NCI-H2171 (cell line): ENCODE data around the gene ARHGDIG.
A peak's percentile ranks its signal among the peaks of the same experiment; 100 is the strongest.

ENCODE experiments used
- DNase-seq: peaks from one replicate; lab custom pipeline; 2025; lab: John Stamatoyannopoulos, UW

ARHGDIG gene

GRCh38 chr16:297832-298231 is 17.4 kb downstream of the ARHGDIG start:
- no peak for DNase-seq

DNA sequence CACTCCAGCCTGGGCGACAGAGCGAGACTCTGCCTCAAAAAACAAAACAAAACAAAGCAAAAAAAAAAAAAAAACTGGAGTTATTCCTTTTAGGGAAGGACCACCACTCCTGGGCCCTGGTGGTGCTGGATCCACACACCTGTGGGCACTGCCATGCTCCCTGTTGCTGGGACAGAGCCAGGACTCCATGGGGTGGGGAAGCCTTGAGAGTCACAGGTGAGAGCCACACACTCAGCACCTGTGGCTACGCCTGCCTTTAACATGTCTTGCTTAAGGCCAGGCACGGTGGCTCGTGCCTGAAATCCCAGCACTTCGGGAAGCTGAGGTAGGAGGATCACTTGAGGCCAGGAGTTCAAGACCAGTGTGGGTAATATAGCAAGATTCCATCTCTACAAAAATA is 20.8 kb downstream of the ARHGDIG start:
- no peak for DNase-seq

DNA sequence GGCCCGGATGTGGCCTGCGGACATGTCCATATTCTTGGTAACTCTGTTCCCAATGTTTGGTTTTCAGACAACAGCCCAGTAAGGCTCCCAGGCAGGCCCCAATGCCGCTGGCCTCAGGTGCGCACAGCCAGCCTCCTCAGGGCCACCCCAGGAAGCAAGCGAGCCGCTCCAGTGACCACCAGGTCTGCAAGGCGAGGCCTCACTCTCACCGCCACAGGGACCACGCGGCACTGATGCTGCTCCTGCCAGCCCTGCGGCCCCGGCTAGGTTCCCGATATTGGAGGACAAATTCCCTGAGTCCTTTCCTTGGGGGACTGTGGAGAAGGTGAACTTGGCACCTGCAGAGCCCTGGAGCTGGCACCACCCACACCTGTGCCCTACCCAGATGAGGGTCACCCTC is 21.6 kb downstream of the ARHGDIG start:
- DNase-seq: no peak

GRCh38 chr16:303760-304505 is 23.5 kb downstream of the ARHGDIG start:
- DNase-seq: no peak

DNA sequence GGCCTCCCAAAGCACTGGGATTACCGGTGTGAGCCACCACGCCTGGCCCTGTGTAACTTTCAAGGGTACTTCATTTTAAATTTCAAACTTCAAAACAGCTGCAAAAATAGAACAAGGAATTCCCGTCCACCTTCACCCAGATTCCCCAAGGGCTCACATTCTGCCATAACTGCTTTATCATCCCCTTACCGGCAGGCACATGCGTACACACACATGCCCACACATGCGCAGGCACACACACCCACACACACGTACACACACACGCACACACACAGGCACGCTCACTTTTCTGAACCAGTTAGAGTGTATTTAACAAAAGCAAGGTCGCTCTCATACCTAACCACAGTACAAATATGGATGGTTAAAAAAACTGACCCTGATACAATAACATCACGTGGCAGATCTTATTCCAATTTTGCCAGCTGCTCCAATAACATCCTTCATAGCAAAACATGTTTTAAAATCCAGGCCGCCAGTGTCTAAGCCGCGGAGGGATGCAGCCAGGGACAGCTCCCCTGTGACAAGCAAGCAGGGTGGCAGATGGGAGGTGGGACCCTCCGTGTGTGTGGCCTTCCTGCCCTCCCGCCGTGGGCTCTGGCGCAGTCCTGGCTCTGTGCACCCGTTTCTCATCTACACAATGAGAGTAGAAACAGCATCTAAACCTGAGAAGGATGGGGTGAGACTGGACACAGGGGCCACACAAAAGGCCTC is 25.7 kb downstream of the ARHGDIG start:
- DNase-seq: peak; percentile 74

GRCh38 chr16:306911-307370 is 26.6 kb downstream of the ARHGDIG start:
- DNase-seq: no peak

DNA sequence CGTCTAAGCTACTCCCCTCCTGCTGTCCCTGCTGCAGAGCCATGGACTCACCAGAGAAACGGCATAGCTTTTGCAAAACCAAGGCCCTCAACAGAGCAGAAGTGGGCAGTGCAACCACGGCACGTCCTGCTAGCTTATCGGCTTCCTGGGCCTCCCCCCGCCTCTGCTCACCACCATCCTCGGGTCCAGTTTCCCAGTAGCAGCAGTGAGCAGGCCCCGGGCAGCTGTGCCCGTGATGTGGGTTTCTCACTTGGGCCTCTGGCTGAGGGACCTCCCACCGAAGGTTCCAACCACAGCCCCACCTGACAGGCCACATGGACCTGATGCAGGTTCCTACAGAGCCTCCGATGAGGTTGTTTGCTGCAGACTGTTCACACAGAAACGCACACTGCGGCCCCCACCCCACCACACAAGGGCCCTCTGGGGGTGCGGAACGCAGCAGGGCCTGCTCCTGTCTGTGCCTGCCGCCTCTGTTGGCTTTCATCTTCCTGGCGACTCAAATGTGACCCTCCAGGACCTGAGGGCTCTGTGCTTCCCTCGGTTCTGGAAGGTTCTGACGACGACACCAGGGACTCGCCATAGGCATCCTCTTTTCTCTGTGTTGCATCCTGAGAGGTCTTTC is 27.4 kb downstream of the ARHGDIG start:
- no peak for DNase-seq

GRCh38 chr16:309476-309875 is 29.1 kb downstream of the ARHGDIG start:
- no peak for DNase-seq

DNA sequence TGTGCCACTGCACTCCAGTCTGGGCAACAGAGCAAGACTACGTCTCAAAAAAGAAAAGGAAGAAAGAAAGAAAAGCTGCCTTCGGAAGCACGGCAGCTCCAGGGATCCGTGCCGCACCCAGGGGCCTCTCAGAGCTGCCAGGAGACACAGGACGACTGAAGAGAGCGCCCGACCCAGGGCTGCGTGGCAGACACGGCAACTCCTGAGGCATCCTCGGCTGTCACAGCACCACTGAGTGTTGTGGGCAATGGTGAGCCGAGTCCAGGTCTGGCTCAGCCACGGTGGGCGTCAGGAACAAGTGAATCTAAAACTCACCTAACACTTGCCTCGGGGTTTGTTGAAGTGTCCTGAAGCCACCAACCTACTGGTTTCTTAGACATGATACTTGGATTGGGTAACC is 31.3 kb downstream of the ARHGDIG start:
- DNase-seq: no peak

- no peak for DNase-seq
Observed at GRCh38 chr16:314351-314750, 34.0 kb downstream of the ARHGDIG start.

- peak; percentile 28 for DNase-seq
Observed at GRCh38 chr16:314795-315299, 34.5 kb downstream of the ARHGDIG start.

GRCh38 chr16:316741-317464 is 36.5 kb downstream of the ARHGDIG start:
- DNase-seq: no peak

DNA sequence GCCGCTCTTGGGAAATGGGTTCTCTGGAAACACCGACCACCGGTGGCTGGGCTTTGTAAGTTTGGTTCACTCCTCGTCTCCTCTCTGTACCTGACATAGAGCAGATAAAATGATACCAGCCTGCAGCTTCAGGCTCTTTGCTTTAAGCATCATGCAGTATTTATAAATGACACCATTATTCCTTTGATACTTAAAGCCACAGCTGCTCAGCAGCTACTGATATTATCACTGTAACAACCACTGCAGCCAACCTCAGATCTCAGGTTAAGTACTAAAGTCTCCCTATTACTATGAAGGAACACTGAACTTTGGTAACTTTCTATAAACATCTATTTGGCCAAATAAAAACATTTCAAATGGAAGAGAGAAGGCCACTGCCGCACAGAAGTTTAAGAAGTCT is 37.2 kb downstream of the ARHGDIG start:
- DNase-seq: no peak

- no peak for DNase-seq
Observed at GRCh38 chr16:318628-319027, 38.2 kb downstream of the ARHGDIG start.

DNA sequence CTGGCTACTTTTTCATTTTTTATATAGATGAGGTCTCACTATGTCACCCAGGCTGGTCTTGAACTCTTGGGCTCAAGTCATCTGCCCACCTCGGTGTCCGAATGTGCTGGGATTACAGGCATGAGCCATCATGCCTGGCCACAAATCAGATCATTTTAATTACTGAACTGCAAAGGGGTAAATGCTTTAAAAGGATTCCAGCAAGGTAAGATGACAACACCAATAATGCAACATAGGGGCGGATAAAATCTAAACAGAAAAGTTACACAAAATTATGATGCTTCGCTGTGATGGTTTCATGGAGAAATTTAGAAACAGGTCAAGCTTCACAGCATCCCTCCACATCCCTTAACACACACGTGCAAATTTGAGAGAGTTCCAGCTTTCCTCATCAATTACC is 39.8 kb downstream of the ARHGDIG start:
- no peak for DNase-seq

- no peak for DNase-seq
Observed at GRCh38 chr16:321532-321931, 41.1 kb downstream of the ARHGDIG start.

DNA sequence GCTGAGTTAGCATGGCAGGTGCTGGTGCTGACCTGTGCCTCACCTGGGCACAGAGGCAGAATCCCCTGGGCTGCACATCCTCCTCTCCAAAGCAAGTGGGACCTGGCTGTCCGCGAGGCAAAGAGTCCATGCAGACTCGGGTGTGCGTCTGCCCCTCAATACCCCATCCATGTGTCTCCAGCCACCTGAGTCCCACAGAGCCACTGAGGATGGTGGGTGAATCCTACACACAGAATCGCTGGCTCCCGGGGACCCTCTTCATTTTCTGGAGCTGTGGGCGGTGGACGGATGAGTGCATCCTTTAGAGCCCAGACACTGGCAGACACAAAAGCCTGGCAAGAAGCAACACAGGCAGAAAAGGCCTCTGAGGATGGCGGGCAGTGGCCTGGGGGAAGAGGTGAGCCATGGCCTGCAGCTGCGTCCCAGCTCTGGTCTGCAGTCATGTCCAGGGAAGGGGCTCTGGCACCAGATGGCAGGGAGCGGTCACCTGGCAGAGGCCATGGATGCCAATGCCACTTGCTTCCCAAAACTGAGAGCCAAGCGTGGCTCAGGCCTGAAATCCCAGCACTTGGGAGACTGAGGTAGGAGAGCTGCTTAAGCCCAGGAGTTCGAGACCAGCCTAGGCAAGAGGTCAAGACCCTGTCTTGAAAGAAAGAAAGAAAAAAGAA is 42.2 kb downstream of the ARHGDIG start:
- no peak for DNase-seq

DNA sequence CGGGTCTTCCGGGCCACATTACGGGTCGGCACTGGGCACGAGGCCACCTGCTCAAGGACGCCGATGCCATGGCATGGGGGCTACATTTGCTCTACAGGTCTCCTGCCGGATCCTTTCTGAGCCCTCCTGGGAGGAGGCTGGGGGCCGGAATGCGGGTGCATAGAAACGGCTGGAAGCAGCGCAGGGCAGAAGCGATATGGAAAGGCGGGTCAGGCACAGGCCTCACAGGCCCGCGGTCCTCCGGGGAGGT is 43.7 kb downstream of the ARHGDIG start:
- no peak for DNase-seq

DNA sequence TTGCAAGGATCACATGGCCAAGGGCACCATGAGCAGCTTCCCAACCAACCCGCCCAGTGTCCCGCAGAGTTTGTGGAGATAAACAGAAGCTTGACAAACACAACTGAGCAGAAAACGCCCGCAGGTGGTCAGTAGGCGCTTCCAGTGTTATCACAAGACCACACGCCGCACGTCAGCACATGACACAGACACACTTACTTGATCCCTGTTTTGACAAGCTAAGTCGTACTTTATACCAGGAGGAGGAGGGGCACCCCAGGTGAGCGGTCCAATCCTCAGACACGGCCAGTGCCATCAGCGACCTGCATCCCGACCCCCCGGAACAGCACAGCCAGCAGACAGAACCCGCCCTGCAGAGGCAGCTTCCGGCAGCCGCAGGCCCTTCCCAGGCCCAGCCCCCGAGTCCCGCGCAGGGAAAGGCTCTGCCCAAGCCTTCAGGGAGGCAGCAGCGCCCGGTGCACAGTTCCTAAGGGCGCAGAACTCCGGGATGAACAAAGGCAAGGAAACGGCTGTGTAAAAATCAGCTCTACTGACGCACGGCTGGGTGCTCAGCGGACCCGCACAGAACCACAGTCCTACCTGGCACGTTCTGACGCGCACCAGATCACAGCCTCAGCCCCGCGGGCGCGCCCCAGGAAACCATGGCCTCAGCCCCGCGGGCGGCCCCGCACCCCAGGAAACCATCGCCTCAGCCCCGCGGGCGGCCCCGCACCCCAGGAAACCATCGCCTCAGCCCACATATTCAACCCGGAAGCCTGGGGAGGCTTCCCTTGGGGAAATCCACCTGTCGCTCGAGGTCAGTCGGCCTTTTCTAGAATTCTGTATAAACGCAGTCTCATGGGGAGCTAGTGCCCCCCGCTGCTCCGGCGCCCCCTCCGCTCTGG is 44.3 kb downstream of the ARHGDIG start:
- DNase-seq: no peak

DNA sequence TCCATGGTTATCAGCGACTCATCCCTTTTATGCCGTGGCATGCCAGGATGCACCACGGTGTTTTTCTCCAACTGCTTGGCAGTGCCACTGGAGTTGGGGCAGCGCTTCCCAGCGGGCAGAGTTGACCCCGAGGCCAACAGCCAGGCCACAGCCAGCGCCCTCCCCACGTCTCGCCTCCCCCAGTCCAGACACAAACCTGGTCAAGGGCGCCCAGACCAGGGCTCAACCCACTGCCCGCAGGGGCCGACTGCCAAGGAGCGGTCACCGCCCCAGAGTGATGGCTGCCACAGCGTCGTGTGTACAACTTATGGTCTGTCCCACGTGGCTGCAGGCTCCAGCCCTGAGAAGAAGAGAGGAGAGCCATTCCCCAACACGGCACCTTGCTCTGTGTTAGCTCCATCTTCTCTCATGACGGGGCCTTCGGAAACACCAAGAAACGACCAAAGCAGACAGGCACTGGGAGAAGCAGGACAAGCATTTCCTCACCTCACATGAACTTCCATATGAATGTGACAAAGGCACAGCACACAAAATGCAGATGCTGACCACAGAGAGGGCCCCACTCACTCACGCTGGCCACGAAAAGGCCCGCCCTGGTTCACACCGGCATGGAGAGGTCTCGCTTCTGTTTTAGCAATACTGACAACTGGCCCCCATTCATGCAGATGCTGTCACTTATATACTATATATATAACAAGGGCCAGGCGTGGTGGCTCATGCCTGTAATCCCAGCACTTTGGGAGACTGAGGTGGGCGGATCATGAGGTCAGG is 45.2 kb downstream of the ARHGDIG start:
- no peak for DNase-seq
